SIG-M5 treated with dmso at 0.1 percent for 504 hours (cell line): ENCODE data around the gene NBPF3.
"Not testable (repeated sequence)": the region's sequence is repeated elsewhere in the genome, so short reads cannot be mapped to it uniquely, and the experiment has no call there.

Experiments used
- DNase-seq: peaks from one replicate; lab custom pipeline; 2025; ENCODE audit not compliant: unreplicated experiment; lab: John Stamatoyannopoulos, UW

The NBPF3 gene

DNA sequence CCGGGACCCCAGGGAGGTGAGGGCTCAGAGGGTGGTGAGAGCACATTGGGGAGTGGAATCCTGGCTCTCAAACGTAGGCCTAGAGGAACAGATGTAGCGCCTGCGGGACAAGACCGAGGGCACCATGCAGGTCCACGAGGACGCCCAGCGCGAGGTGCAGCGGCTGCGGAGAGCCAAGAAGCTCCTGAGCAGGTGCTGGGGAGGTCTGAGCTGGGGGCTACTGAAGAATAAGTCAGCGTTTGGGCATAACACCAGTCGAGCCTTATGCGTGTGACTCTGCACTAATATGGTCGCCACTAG lies 2.6 kb upstream of the NBPF3 start:
- no peak for DNase-seq

- DNase-seq: not testable (repeated sequence)
Observed at GRCh38 chr1:21438646-21439312, 1.2 kb upstream of the NBPF3 start.

DNA sequence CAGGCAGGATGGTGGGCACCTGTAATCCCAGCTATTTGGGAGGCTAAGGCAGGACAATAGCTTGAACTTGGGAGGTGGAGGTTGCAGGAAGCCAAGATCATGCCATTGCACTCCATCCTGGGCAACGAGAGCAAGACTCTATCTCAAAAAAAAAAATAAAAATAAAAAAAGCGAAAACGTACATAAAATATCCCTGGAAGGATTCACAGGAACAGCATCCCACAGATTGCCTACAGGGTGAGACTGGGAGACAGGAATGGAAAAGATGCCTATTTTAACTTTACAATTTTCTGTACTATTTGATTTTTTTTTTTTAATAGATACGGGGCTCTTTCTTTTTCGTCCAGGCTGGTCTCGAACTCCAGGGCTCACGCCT lies 604 bp upstream of the NBPF3 start:
- no peak for DNase-seq

DNA sequence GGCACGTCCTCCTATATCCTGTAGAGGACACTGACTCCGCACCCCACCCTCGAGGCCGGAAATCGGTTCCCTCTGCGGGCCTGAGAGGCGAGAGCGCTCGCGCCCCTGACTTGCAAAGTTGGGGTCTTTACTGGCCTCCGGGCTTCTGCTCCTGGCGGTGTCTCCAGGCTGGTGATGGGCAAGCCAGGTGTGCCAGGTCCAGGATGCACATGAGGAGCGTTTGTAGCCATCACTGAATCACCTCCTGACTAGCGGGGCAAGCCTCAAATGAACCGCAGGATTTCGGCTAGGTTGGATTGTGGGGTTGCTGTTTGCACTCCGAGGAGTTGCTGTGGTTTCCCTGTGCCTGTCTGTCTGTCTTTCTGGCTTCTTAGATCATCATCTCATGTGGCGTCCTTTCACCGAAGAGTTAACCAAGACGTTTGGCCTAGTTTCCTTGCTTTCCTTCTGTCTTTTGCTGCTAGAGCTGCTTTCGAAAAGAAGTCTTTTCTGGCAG lies 741 bp downstream of the NBPF3 start:
- DNase-seq: peak; percentile 20

- not testable (repeated sequence) for DNase-seq
Observed at GRCh38 chr1:21446647-21447046, 6.7 kb downstream of the NBPF3 start.

DNA sequence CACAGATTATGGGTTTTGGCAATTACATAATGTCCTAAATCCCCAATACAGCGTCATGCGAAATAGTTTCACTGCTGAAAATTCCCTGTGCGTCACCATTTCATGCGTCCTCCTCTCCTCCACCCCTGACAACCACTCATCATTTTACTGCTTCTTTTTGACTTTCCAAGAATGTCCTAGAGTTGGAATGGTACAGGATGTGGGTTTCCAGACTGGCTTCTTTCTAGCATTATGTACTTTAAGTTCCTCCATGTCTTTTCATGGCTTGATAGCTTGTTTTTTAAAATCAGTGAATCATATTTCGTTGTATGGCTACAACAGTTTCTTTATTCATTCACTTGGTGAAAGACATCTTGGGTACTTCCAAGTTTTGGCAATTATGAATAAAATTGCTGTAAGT lies 7.4 kb downstream of the NBPF3 start:
- DNase-seq: no peak

- DNase-seq: no peak
Observed at GRCh38 chr1:21449906-21450305, 10.0 kb downstream of the NBPF3 start.

GRCh38 chr1:21451212-21451611 lies 11.3 kb downstream of the NBPF3 start:
- no peak for DNase-seq

DNA sequence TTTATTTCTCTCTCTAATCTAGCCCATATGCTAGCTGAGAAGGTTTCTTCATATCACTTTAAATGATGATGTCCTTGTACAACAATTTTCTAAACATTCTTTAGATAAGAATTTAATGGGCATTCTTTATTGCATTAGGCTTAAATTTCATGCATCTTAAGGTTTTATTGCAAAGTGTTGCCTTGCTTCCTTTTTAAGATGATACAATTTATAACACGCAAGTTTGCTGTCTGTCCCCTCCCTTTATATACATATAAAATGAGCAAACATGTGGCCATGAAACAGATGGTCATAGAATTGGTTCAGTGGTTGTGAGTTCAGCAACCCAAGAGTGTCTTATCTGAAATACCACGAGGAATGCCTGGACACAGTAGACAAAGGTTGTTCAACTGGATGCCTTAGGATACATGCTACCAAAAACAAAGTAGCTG lies 12.1 kb downstream of the NBPF3 start:
- DNase-seq: no peak

DNA sequence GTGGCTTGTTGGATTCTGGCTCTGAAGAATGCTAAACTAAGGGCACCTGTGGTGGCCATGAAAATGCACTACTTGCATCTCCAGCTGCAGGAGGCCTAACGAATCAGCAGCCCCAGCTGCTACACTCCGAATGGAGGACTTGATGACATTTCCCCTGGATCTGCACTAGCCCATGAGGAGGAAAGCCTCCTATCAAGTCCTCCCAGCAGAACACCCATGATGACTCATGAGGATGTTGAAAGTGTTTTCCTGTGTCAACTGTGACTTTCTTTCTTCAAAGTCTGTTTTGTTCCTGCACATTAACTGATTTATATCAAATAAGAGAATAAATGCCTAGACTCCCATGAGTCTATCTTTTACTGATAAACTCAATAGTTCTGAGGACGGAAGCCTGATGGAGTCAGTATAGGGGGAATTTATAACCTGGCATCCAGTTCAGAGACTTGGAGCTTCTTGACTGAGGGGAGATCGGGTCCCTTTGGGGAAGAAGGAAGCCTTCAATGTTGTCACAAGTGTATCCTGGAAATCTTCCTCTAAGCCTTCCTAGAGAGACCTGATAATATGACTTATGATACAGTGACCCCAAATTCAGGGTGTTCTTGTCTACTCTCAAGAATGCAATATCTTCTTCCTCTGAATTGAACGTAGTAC lies 14.2 kb downstream of the NBPF3 start:
- DNase-seq: peak; percentile 66

DNA sequence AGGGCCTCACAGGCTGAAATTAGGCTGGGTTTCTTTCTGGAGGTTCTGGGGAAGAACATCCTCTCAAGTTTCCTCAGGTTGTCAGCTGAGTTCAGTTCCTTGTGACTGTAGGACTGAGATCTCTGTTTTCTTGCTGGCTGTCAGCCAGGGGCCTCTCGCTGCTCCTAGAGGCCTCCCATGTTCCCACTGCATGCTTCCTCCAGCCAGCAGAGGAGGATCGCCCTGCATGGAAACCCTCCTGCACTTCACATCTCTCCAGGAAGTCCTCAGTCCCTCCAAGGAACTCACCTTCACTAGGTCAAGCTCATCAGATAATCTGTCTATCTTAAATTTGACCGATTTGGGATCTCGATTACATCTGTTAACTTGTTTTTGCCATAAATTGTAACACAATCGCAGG lies 15.0 kb downstream of the NBPF3 start:
- not testable (repeated sequence) for DNase-seq

DNA sequence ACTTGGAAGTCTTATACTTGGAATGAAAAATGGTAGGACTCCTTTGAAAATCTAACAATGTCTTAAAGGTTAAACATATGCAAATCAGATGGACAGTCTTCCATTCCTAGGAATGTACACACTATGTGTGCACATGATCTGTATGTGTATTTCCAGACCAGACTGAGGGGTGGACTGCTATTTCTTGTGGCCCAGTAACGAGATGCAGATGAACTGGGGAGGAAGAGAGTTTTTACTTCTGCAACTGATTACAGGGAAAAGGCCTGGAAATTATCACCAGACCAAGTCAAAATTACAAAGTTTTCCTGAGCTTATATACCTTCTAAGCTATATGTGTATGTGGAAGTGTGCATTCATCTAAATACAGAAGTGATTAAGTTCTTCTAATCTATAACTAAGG lies 17.7 kb downstream of the NBPF3 start:
- DNase-seq: no peak

DNA sequence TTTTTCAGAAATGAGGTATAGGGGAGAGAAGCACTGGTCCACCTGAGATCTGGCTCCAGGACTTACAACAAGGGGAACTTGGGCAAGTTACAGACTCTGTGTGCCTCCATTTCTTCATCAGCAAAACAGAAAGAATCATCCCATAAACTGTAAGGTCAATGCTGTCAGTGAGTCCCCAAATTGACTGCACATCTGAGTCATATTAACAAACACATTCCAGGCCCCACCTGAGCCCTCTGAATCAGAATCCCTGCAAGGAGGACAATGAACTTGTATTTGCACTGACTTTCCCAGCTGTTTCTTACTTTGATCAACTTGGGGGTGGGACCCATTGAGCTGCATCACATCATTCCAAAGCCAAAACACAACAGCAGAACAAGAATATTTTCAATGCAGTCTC lies 25.2 kb downstream of the NBPF3 start:
- not testable (repeated sequence) for DNase-seq

- DNase-seq: peak; percentile 20
Observed at GRCh38 chr1:21467946-21468345, 28.0 kb downstream of the NBPF3 start.

DNA sequence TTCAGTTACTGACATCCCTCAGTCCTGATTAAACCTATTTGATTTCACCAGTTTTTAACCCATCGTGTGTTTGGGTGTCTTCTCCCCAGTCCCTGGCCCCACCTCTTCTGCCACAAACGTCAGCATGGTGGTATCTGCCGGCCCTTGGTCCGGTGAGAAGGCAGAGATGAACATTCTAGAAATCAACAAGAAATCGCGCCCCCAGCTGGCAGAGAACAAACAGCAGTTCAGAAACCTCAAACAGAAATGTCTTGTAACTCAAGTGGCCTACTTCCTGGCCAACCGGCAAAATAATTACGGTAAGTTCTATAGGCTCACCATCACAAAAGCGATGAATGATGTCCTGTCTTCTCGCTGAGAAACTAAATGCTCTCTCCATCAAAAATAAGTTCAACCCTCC lies 28.7 kb downstream of the NBPF3 start:
- no peak for DNase-seq

- no peak for DNase-seq
Observed at GRCh38 chr1:21469581-21469980, 29.6 kb downstream of the NBPF3 start.

GRCh38 chr1:21472861-21473260 lies 32.9 kb downstream of the NBPF3 start:
- no peak for DNase-seq

DNA sequence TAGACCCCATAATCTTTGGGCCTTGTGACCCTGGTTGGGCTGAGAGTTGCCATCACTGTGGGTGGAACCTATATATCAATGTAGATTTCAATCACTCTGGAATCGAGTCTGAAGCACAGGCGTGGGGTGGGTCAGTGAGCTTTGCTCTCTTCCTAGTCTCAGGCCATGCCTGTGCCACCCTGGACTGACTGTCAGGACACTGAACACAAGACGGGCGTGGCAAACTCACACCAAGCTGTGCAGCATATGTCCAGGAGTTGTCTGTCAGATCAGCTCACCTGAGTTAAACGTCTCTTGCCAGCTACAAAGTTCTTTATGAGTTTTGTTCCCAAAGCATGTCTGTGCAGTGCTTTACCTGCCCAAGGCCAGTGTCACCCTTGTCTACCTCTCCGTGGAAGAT lies 38.4 kb downstream of the NBPF3 start:
- no peak for DNase-seq

- not testable (repeated sequence) for DNase-seq
Observed at GRCh38 chr1:21483881-21484280, 43.9 kb downstream of the NBPF3 start.

DNA sequence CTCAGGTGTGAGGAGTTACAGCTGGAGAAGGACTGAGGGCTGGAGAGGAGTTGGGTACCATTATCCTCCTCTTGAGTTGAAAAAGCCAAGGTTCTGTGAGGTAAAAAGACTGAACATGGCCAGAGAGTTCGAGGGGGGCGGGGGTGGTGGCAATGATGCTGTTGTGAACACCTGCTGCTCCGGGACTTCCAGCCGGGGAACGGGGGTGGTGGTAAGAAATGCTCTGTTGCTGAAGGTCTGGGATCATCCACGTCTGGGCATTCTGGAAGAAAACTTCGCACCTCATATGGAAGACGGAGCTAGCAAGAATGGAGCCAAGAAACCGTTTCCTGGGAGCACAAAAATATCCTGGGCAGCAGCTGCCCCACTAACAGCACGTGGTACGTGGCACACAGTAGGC lies 49.2 kb downstream of the NBPF3 start:
- DNase-seq: no peak

DNA sequence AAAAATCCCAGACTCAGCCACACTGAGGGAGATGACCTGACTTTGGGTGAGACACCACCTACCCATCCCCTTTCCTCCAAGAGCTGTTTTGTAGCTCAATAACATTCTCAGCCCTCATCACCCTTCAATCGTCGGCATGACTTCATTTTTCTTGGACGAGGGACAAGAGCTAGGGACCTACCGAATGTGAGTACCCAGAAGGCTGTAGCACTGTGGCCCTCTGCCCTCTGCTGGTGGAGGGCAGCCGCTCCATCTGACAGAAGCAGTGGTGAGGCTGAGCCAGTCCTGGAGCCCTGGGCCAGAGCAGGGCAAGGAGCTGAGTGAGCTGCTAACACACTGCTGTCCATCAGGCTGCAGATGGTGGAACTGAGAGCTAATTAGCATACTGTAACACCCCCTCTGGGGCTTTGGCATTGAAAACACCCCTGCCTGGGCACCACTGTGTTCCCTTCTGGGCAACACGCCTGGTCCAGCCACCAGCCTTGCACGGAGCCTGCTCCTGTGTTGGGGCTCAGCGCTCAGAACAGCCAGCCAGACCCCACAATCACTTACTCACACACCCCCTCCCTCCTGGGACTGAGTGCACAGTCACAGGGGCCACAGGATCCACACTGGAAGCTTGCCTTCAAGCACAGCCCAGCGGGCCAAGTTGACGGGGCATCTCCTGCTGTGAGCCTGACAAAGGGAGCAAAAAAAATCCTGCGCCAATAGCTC lies 51.0 kb downstream of the NBPF3 start:
- DNase-seq: peak; percentile 29
